Endothelial cell of umbilical vein (primary cell): ENCODE measurements around the gene SH3D19. TPM values are rescaled to one million over a fixed set of nuclear protein-coding genes. Genes with fewer than 3 reads are reported as not detected.
A peak's percentile ranks its signal among the peaks of the same experiment; 100 is the strongest.
"Not testable (repeated sequence)": the region's sequence is repeated elsewhere in the genome, so short reads cannot be mapped to it uniquely, and the experiment has no call there.

ENCODE experiments used
- BruUV-seq: library from RNA; stranded (reverse); fragments of 400-500 nt; replicated peaks from 2 replicates; lab custom pipeline; 2021; lab: Mats Ljungman, UMichigan
- CTCF ChIA-PET: fragments of 300-600, 350-600 bp; sonication (Branson Sonifier 250); formaldehyde crosslinking; loops from one replicate; lab custom pipeline; 2021; ENCODE audit warnings: antibody characterized with exemption, inconsistent platforms; lab: Charles Lee
- POLR2A ChIA-PET: fragments of 300-600, 350-600 bp; sonication (Branson Sonifier 250); formaldehyde crosslinking; loops from one replicate; lab custom pipeline; 2021; ENCODE audit warnings: antibody characterized with exemption, inconsistent platforms; lab: Charles Lee
- DNase-seq: peaks from one replicate; pipeline ENCODE4 v3.0.0-alpha.2; 2011; ENCODE audit warnings: low read depth, low spot score
- FAIRE-seq: peaks from 2 replicates; lab custom pipeline; 2011; peaks lifted over from hg19 to GRCh38; lab: Jason Lieb, UNC
- H2AFZ ChIP-seq: 2 replicates; pipeline ENCODE4 v1.6.0; 2012; ENCODE audit warnings: low read depth, low read length, control low read depth, inconsistent platforms
- H3K27ac ChIP-seq: 2 replicates; pipeline ENCODE4 v1.5.1; 2011; ENCODE audit warnings: low read depth, mild to moderate bottlenecking, control low read depth, low read length, moderate library complexity; ENCODE audit not compliant: insufficient read depth
- H3K27me3 ChIP-seq, 2 experiments: 2 replicates each; pipeline versions ENCODE4 v1.6.0 to v1.6.1; 2011; ENCODE audit warnings: low read length in 2 of 2, mixed read lengths in 1 of 2; ENCODE audit not compliant: control insufficient read depth in 2 of 2, insufficient read depth in 2 of 2
- H3K36me3 ChIP-seq, 2 experiments: 2 replicates in 1 of 2; 3 replicates in 1 of 2; pipeline ENCODE4 v1.5.1; 2011; ENCODE audit warnings: low read length in 2 of 2, mild to moderate bottlenecking in 1 of 2, moderate library complexity in 1 of 2; ENCODE audit not compliant: control insufficient read depth in 2 of 2, insufficient read depth in 2 of 2; ENCODE audit errors: extremely low read depth in 1 of 2
- H3K4me1 ChIP-seq: 3 replicates; pipeline ENCODE4 v1.5.1; 2011; ENCODE audit warnings: mild to moderate bottlenecking, low read length; ENCODE audit not compliant: control insufficient read depth, insufficient read depth; ENCODE audit errors: extremely low read depth
- H3K4me2 ChIP-seq: 2 replicates; pipeline ENCODE4 v1.6.1; 2011; ENCODE audit warnings: low read length, control low read depth, mixed read lengths; ENCODE audit not compliant: insufficient read depth
- H3K4me3 ChIP-seq, 3 experiments: fragments of 200-600 bp in 1 of 3; sonication (generic), shearing (Covaris generic) in 1 of 3; replicated peaks in 1 of 3; 2 replicates each; pipeline ENCODE4 v1.5.1; 2011 to 2016; ENCODE audit warnings: control low read depth in 3 of 3, low read length in 3 of 3, mild to moderate bottlenecking in 2 of 3, inconsistent platforms in 1 of 3, low read depth in 1 of 3, moderate library complexity in 1 of 3; ENCODE audit not compliant: insufficient read depth in 1 of 3
- H3K79me2 ChIP-seq: 2 replicates; pipeline ENCODE4 v1.6.0; 2012; ENCODE audit warnings: low read length, inconsistent platforms; ENCODE audit not compliant: control insufficient read depth, insufficient read depth
- H3K9ac ChIP-seq: replicated peaks from 2 replicates; pipeline ENCODE3; 2011; ENCODE audit warnings: low read length, control low read depth; ENCODE audit not compliant: insufficient read depth; ENCODE audit errors: extremely low read depth
- H3K9me1 ChIP-seq: replicated peaks from 3 replicates; pipeline ENCODE4 v1.6.0; 2011; ENCODE audit warnings: mild to moderate bottlenecking, low read length; ENCODE audit not compliant: control insufficient read depth, insufficient read depth; ENCODE audit errors: extremely low read depth
- H3K9me3 ChIP-seq: replicated peaks from 2 replicates; pipeline ENCODE4 v1.5.1; 2012; ENCODE audit warnings: low read length, inconsistent platforms; ENCODE audit not compliant: control insufficient read depth, insufficient read depth
- H4K20me1 ChIP-seq: replicated peaks from 2 replicates; pipeline ENCODE3; 2011; ENCODE audit warnings: mild to moderate bottlenecking, low read length; ENCODE audit not compliant: control insufficient read depth, insufficient read depth; ENCODE audit errors: extremely low read depth
- EZH2 ChIP-seq: IDR thresholded peaks from 2 replicates; pipeline ENCODE4 v1.6.1; 2012; ENCODE audit warnings: borderline replicate concordance, low read depth, mild to moderate bottlenecking, moderate library complexity, low read length, inconsistent platforms; ENCODE audit not compliant: severe bottlenecking
- FOS ChIP-seq: IDR thresholded peaks from 2 replicates; pipeline ENCODE4 v1.6.1; 2011; ENCODE audit warnings: mild to moderate bottlenecking, low read length, moderate library complexity, borderline replicate concordance; ENCODE audit not compliant: insufficient read depth
- POLR2AphosphoS5 ChIP-seq: IDR thresholded peaks from 2 replicates; pipeline ENCODE4 v1.6.1; 2012; ENCODE audit warnings: low read depth, mild to moderate bottlenecking, control low read depth, low read length, moderate library complexity; ENCODE audit not compliant: insufficient read depth
- dilution Hi-C: fragments of 300-500 bp; cut with MboI; formaldehyde crosslinking; loops from one replicate; pipeline ENCODE4 v1.15.0; 2019; ENCODE audit warnings: low sequenced_read_pairs; ENCODE audit not compliant: extremely low pct_ligation_motif_present
- intact Hi-C: fragments of 100-400 bp; cut with micrococcal nuclease; formaldehyde crosslinking; loops from one replicate; pipeline ENCODE4 v1.10.0; 2022
- polyA plus RNA-seq, 4 experiments: library from polyadenylated mRNA; depleted of rRNA in 3 of 4; stranded (reverse) in 3 of 4; unstranded in 1 of 4; fragments of >200 nt; gene quantifications; 2 replicates each; pipeline versions ENCODE4 v1.2.1 to v1.2.3, GENCODE V29; 2011 to 2012; ENCODE audit warnings: missing spikeins in 1 of 4
- total RNA-seq: library from RNA; stranded (reverse); gene quantifications from 2 replicates; pipeline ENCODE4 v1.2.3, GENCODE V29; 2021

Gene SH3D19
- total and polyA plus RNA-seq, 2 donors (not counting 3 experiments of a cell fraction or from before 2014, with no cell fraction given) = 37.5 to 92.8 TPM

DNA sequence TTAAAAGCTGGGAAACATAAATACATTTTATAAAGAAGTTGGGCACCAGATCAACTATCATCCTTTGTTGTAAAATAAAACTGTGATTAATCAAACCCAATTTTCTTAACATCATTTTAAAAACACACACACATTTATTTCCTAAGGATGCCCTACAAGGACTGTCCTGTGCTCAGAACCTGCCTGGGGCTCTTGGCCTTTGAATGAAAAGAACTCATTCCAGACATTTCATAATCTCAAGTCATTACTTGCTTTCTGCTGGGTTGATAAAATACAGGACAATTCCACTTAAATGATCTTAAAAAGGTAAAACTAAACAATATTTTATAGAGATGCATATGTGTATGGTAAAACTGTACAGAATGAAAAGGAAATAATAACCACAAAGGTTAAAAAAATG lies 2.8 kb downstream of the SH3D19 start:
- Histone ChIP-seq H3K4me3 (no peak overlapping the region), H3K27ac (no peak overlapping the region), H3K4me2 (peak overlapping the region; percentile 99), H3K4me1 (peaks cover 24% of the 10 kb centered on the region), H3K9ac (no peak overlapping the region), H2AFZ (no peak overlapping the region), H4K20me1 (no peaks in the 10 kb centered on the region), H3K36me3 (no peaks in the 10 kb centered on the region), H3K9me1 (no peaks in the 10 kb centered on the region), H3K79me2 (peaks cover 56% of the 10 kb centered on the region), H3K9me3 (no peaks in the 10 kb centered on the region), H3K27me3 (no peaks in the 10 kb centered on the region)
- dilution Hi-C loops = no loop called here
- POLR2A ChIA-PET = no interaction called here
- CTCF ChIA-PET = interaction anchor here (1.9 to 6.3 kb wide), 2 partner anchors 19 to 46 kb away, joined by 6 to 30 read pairs; partner anchors contain the start of gene PRSS48
- DNase-seq = no peak
- TF ChIP-seq FOS = no peak
- TF ChIP-seq POLR2AphosphoS5 = no peak
- no peak for TF ChIP-seq EZH2
- no TSS peak for BruUV-seq
- intact Hi-C loops = no loop called here
- FAIRE-seq = no peak

DNA sequence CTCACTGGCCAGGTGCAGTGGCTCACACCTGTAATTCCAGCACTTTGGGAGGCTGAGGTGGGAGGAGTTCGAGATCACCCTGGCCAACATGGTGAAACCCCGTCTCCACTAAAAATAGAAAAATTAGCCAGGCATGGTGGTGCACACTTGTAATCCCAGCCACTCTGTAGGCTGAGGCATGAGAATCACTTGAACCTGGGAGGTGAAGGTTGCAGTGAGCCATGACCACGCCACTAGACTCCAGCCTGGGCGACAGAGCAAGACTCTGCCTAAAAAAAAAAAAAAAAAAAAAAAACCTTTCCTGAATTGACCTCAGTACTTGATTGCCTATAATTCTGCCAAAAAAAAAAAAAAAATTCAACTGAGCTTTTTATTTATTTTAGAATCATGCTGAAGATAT lies 3.2 kb downstream of the SH3D19 start:
- H3K9me3 ChIP-seq, intact Hi-C loops, BruUV-seq, H3K9ac ChIP-seq, POLR2A ChIA-PET, H3K27me3 ChIP-seq, DNase-seq, FAIRE-seq, H3K27ac ChIP-seq, H2AFZ ChIP-seq, H3K9me1 ChIP-seq, dilution Hi-C loops, H4K20me1 ChIP-seq, H3K4me3 ChIP-seq, H3K4me2 ChIP-seq, H3K36me3 ChIP-seq: not testable (repeated sequence)
- H3K4me1 ChIP-seq = peaks cover 24% of the 10 kb centered on the region
- CTCF ChIA-PET = interaction anchor here (1.9 to 6.3 kb wide), 2 partner anchors 18 to 45 kb away, joined by 6 to 30 read pairs; partner anchors contain the start of gene PRSS48
- H3K79me2 ChIP-seq = peaks cover 60% of the 10 kb centered on the region
